GM19372 (cell line): ENCODE data around the gene CNTN4.

Experiments
- ATAC-seq: cut with Tn5 transposase; IDR thresholded peaks from one replicate; pipeline ENCODE4 v1.9.1; 2021; ENCODE audit warnings: mild to moderate bottlenecking, low read depth, moderate library complexity; ENCODE audit not compliant: unreplicated experiment

The CNTN4 gene

GRCh38 chr3:2837239-2837638, 738.6 kb downstream of the CNTN4 start:
- ATAC-seq: no peak

GRCh38 chr3:2837910-2838309, 739.2 kb downstream of the CNTN4 start:
- ATAC-seq: no peak

GRCh38 chr3:2838546-2839157, 740.0 kb downstream of the CNTN4 start:
- ATAC-seq: no peak

- ATAC-seq: no peak
Measured at GRCh38 chr3:2839876-2840275, 741.2 kb downstream of the CNTN4 start.

GRCh38 chr3:2847062-2847841, 748.6 kb downstream of the CNTN4 start:
- ATAC-seq: no peak

GRCh38 chr3:2849092-2849491, 750.4 kb downstream of the CNTN4 start:
- no peak for ATAC-seq

GRCh38 chr3:2850701-2851100, 752.0 kb downstream of the CNTN4 start:
- no peak for ATAC-seq

GRCh38 chr3:2851361-2851760, 752.7 kb downstream of the CNTN4 start:
- ATAC-seq: no peak

- ATAC-seq: no peak
Measured at GRCh38 chr3:2851835-2852234, 753.2 kb downstream of the CNTN4 start.

GRCh38 chr3:2853651-2854050, 755.0 kb downstream of the CNTN4 start:
- ATAC-seq: no peak

GRCh38 chr3:2856138-2857133, 757.8 kb downstream of the CNTN4 start:
- no peak for ATAC-seq

- ATAC-seq: no peak
Measured at GRCh38 chr3:2860626-2861025, 762.0 kb downstream of the CNTN4 start.

- no peak for ATAC-seq
Measured at GRCh38 chr3:2861120-2861519, 762.5 kb downstream of the CNTN4 start.

- no peak for ATAC-seq
Measured at GRCh38 chr3:2861920-2862319, 763.3 kb downstream of the CNTN4 start.

- ATAC-seq: no peak
Measured at GRCh38 chr3:2862366-2862765, 763.7 kb downstream of the CNTN4 start.

- no peak for ATAC-seq
Measured at GRCh38 chr3:2863127-2863526, 764.5 kb downstream of the CNTN4 start.

- ATAC-seq: no peak
Measured at GRCh38 chr3:2869905-2870304, 771.2 kb downstream of the CNTN4 start.

GRCh38 chr3:2870724-2871333, 772.2 kb downstream of the CNTN4 start:
- no peak for ATAC-seq

- ATAC-seq: no peak
Measured at GRCh38 chr3:2872884-2873283, 774.2 kb downstream of the CNTN4 start.

GRCh38 chr3:2873986-2874385, 775.3 kb downstream of the CNTN4 start:
- ATAC-seq: no peak

- ATAC-seq: no peak
Measured at GRCh38 chr3:2875699-2876098, 777.0 kb downstream of the CNTN4 start.
